Left cardiac atrium (tissue), 4 donors: ENCODE measurements around the gene ETS2. TPM values are rescaled to one million over a fixed set of nuclear protein-coding genes. Genes with fewer than 3 reads are reported as not detected.
A peak's percentile ranks its signal among the peaks of the same experiment; 100 is the strongest.
"Not testable (repeated sequence)": the region's sequence is repeated elsewhere in the genome, so short reads cannot be mapped to it uniquely, and the experiment has no call there.

Experiments used
- ATAC-seq, 2 donors: fragments of 200-7000 bp; cut with Tn5 transposase; one replicate each; pipeline ENCODE4 v1.9.1; 2020; ENCODE audit warnings: mild to moderate bottlenecking in 2 of 2, moderate library complexity in 2 of 2
- DNase-seq: peaks from one replicate; pipeline ENCODE4 v3.0.0-alpha.2; 2020
- intact Hi-C, 2 donors: fragments of 100-400 bp; cut with DNase I; formaldehyde crosslinking; loops; one replicate each; pipeline versions ENCODE4 v1.14.1 to v1.15.1; 2022 to 2023
- total RNA-seq, 2 donors: library from RNA; stranded (reverse); fragmentation: NEBNext Ultra II Directional; extraction: Animal tissue kit (Norgen Biotek cat#: 25700); gene quantifications; one replicate each; pipeline ENCODE4 v1.2.1, GENCODE V29; 2021
- donor health status: DM: no; HTN: yes; CAD: no.
- donor health status: DM: no; HTN: yes; CAD: no; lungs with severe emphysema.
- donor health status: DM: yes; HTN: yes; CAD: no.
- donor health status: Dilated cardiomyopathy.

Gene ETS2
- total RNA-seq, 2 donors from 2014 or later: 48.7 to 114 TPM

GRCh38 chr21:38843379-38843778 lies 37.6 kb downstream of the ETS2 start:
- ATAC-seq (no peak), DNase-seq (no peak)
- intact Hi-C loops: no loop called here

- intact Hi-C loops: no loop called here
- ATAC-seq: no peak
- DNase-seq: no peak
Observed at GRCh38 chr21:38843806-38844503, 38.2 kb downstream of the ETS2 start.

GRCh38 chr21:38845374-38845773 lies 39.6 kb downstream of the ETS2 start:
- ATAC-seq, intact Hi-C loops, DNase-seq: not testable (repeated sequence)

DNA sequence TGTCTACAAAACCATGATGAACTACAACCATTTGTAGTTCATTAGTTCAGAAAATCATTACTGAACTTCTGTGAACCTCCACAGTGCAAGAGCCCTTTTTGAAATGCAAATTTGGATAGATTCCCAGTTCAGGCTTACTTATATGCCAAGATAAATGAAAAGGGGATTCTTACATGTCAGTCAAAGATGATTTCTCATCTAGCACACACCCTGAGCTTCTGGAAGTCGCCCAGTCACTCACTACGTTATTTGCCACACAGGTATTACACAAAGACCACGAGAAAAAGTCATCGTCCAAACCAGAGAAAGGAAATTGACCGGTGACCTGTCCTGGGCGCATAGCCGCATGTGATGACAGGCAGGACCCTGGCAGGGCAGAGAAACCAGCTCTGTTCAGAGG lies 41.8 kb downstream of the ETS2 start:
- ATAC-seq: peak in 1 of 2 donors; percentile 67
- intact Hi-C loops: no loop called here
- DNase-seq: no peak

DNA sequence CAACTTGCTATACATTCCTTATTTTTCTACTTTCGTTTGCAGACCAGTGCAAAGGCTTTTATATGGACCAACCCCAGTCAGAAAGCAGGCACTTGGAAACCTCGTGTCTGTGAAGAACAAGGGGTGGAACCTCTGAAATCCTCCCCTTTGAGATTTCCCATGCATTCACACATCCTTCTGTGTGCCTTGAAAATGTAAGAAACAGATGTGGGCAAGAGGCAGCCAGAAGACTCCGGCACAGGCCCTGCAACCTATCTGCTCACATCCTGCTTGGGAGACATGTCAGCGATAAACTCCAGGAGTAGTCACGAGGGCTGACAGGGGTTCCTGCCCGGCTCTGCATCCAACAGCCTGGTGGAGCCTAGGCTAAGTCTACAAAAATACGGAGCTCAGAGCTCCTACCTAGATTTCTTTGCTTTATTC lies 42.5 kb downstream of the ETS2 start:
- DNase-seq (peak; percentile 43), ATAC-seq (peak; percentile 61 to 84)
- intact Hi-C loops: no loop called here

DNA sequence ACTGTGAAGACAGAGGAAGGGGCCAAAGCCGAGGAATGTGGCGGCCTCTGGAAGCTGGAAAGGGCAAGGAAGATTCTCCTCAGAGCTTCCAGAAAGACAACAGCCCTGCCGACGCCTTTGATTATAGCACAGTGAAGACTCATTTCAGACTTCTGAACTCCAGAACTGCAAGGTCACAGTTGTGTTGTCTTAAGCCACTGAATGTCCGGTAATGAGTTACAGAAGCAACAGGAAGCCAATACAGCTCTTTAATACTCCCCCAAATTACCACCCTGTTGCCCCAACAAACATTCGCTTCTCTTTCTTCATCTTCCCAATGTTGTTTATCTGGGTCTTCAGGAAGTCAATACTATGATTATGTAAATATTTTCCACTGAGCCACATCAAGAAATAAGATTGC lies 44.0 kb downstream of the ETS2 start:
- DNase-seq (no peak), ATAC-seq (no peak)
- intact Hi-C loops: no loop called here

GRCh38 chr21:38850277-38850951 lies 44.7 kb downstream of the ETS2 start:
- DNase-seq: no peak
- no peak for ATAC-seq
- intact Hi-C loops: no loop called here

DNA sequence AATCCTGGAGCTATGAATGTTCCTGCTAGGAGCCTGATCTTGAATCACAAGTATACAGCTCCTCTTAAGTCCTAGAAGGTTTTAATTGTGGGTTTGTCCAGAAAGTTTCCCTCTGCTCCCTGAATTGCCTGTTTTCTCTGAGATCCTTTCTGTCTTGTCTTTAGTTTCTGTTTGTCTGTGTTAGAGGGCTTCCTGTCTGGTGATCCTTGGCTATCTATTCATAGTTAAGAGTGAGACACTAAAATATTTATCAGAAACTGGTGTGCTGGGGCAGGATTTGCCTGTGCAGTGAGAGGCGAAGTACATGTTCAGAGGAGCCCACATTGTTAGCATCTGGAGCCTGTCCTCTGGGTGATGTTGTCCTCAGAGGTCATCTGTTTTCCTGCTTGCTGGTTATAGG lies 45.4 kb downstream of the ETS2 start:
- intact Hi-C loops: no loop called here
- DNase-seq: no peak
- ATAC-seq: no peak

- no peak for DNase-seq
- ATAC-seq: peak in 1 of 2 donors; percentile 51
- intact Hi-C loops: no loop called here
Observed at GRCh38 chr21:38852278-38852677, 46.5 kb downstream of the ETS2 start.

DNA sequence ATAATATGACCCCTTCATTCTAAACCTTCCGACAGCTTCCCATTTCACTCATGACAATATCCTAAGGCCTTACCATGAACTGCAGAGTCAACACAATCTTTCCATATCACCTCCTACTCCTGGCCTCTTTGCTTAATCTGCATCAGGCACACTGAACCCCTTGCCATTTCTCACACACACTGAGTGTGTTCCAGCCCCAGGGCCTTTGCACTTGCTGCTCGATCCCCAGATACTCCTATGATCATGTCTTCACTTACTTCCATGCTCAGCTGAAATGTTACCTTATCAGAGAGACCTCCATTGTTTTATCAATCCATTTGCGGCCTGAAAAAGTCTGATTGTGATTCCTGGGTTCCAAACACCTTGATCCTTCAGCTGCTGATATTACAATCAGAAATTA lies 47.0 kb downstream of the ETS2 start:
- ATAC-seq (no peak), DNase-seq (no peak)
- intact Hi-C loops: no loop called here

DNA sequence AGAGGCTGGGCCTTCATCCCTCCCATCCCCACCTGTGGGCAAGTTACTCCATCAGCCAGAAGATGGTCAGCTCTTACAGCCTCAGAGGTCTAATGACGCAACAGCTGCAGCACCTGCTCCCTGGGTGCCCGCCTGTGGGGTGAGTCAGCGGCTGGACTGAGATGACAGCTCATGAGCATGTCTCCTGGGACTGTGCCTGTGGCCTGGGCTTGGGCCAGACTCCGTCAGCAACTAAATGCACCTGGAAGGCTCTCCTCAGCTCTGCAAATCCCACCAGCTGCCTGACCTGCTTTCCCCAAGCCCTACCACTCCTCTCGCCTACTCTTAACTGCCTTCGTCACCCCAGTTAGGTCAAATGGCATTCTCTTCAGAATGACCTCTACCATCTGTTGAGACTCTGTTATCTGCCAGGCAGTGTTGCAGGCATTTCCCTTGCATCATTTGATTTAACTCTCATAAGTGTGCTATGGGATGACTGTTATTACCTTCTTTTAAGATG lies 47.7 kb downstream of the ETS2 start:
- DNase-seq: no peak
- intact Hi-C loops: no loop called here
- ATAC-seq: peak; percentile 41 to 75

- DNase-seq (no peak), ATAC-seq (no peak)
- intact Hi-C loops: no loop called here
Observed at GRCh38 chr21:38857152-38857825, 51.6 kb downstream of the ETS2 start.

- ATAC-seq: no peak
- intact Hi-C loops: no loop called here
- no peak for DNase-seq
Observed at GRCh38 chr21:38858026-38858811, 52.5 kb downstream of the ETS2 start.

DNA sequence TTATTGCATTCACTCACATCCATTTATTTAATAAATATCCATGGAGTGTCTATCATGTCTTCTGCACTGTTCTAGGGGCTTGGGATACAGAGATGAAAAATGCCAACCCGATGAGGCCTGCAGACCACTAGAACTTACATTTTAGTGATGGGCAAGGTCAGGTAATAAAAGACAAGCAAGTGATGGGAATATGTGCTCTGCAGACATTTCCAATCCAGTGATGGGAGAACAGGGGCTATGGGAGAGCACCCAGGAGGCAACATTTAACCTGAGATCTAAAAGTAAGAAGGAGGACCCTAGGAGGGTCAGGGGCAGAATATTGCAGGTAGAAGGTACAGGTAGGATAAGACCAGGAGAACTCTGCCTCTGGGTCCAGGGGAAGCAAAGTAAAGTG lies 53.1 kb downstream of the ETS2 start:
- intact Hi-C loops: no loop called here
- no peak for DNase-seq

GRCh38 chr21:38859852-38860251 lies 54.1 kb downstream of the ETS2 start:
- DNase-seq: no peak
- intact Hi-C loops: no loop called here
- ATAC-seq: peak in 1 of 2 donors; percentile 30

More for the DNA sequence above, 53.1 kb downstream of the ETS2 start:
- no peak for ATAC-seq

GRCh38 chr21:38861056-38861455 lies 55.3 kb downstream of the ETS2 start:
- ATAC-seq: peak in 1 of 2 donors; percentile 55
- intact Hi-C loops: no loop called here
- DNase-seq: peak; percentile 46

- intact Hi-C loops: no loop called here
- ATAC-seq: no peak
- DNase-seq: no peak
Observed at GRCh38 chr21:38861989-38862683, 56.4 kb downstream of the ETS2 start.

DNA sequence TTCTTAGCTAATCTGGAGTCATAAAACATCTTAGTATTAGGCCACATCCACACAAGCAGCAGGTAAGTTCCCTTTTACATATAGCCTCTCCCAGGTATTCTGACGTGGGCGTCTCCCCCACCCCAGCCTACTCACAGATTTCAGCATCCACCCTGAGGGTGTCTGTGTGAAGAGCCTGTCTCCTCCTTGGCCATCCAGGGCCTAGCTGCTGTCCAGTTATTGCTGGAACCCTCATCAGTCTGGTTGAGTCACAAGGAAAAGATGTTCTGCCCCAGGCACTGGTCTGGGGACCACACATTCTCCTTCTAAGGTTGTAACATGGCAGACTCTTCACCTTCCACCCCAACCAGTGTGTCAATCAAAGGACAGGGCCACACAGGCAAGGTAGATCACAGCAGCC lies 57.6 kb downstream of the ETS2 start:
- ATAC-seq (no peak), DNase-seq (no peak)
- intact Hi-C loops: no loop called here

GRCh38 chr21:38863843-38864363 lies 58.2 kb downstream of the ETS2 start:
- no peak for ATAC-seq
- intact Hi-C loops: no loop called here
- DNase-seq: no peak
